NOMO-1 treated with dmso at 0.1 percent for 144 hours (cell line): Measurements from ENCODE around the gene RFX5.

ENCODE experiments used
- DNase-seq: peaks from one replicate; lab custom pipeline; 2025; ENCODE audit not compliant: unreplicated experiment; lab: John Stamatoyannopoulos, UW

The RFX5 gene

DNA sequence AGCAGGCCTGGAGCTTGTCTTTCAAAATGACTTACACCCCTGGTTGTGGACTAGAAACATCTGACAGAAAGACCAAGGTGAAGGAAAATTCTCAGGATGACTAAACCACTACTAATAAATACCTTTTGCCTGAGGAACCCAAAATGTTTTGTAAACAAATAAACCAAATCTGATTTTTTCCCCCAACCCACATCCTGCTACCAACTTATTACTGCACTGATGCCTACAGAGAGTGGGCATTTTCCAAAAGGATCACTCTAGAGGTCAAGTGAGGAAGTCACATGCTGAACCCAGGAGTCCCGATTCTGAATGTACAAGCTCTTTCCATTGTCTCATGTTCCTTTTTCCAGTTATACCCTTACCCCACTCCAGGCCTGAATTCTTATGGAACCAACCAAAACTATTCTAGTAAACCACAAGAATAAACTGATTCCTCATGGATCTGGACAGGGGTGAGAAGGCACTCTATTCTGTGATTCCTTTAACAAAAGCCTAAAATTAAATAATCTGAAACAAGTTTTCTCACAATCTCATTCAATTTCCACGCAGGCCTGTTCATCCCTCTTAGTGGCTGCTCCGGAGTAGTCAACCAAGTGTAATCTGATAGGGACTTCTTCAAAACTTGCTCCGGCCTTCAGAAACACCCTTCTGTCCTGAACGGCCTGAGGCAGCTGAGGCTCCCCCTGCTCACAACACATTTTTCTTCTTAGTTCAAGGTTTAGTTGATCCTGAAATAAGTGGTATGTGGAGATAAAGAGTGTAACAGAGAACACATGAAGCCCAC, 21.2 kb downstream of the RFX5 start:
- no peak for DNase-seq

GRCh38 chr1:151325231-151325630, 21.8 kb downstream of the RFX5 start:
- no peak for DNase-seq

- DNase-seq, result no peak
Observed at GRCh38 chr1:151324390-151324930, 22.6 kb downstream of the RFX5 start.

GRCh38 chr1:151318975-151319374, 28.1 kb downstream of the RFX5 start:
- no peak for DNase-seq

- DNase-seq, result no peak
Observed at GRCh38 chr1:151315565-151316235, 31.4 kb downstream of the RFX5 start.

- no peak for DNase-seq
Observed at GRCh38 chr1:151314137-151314875, 32.7 kb downstream of the RFX5 start.

GRCh38 chr1:151313501-151313900, 33.6 kb downstream of the RFX5 start:
- DNase-seq, result no peak

- DNase-seq, result no peak
Observed at GRCh38 chr1:151312826-151313225, 34.2 kb downstream of the RFX5 start.

DNA sequence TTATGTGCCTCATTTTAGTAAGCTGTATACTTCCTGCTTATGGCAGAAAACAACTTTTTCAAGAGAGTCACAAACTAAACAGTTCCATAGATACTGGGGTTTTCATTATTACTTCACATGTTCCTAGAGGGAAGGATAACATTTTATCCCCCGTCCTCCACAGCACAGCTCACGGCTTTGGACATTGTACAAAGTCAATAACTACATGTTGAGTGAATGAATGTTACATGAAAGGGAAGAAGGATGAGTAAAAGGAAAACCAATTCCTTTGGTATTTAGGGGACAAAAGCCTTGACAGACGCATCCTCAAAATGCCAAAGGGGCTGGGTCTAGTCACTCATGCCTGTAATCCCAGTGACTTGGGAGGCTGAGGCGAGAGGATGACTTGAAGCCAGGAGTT, 34.6 kb downstream of the RFX5 start:
- DNase-seq, result no peak

DNA sequence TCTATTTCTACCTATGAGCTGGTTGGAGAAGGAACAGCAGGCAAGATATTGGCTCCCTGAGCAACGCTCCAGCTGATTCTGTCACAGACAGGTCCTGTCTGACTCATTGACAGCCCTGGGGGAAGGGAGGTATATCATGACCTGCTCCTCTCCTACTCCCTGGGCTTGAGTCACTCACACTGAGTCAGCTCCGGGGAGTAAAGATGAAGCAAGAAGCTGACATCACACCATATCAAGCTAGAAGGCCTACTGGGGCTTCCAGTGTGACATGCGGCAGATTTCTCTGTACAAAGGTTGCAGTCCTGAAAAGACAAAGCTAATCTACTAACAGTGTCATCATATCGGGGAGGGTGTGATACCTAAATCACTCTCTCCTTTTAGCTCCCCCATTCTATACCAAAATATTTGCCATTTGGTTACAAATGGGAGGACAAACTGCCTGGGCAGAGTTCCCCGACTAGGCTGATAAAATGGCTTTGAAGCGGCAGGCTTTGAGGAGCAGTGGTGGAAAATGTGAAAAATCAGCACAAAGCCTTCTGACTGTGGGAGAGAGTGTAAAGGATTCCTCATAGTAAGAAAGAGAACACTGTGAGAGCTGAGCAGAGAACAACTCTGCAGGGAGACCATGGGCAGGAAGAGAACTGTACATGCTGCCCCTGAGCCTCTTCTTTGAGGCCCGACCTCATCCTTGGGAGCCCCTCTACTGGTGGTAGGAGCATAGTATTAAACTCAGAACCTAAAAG, 35.3 kb downstream of the RFX5 start:
- DNase-seq, result peak; percentile 66

GRCh38 chr1:151311011-151311410, 36.0 kb downstream of the RFX5 start:
- DNase-seq, result no peak

DNA sequence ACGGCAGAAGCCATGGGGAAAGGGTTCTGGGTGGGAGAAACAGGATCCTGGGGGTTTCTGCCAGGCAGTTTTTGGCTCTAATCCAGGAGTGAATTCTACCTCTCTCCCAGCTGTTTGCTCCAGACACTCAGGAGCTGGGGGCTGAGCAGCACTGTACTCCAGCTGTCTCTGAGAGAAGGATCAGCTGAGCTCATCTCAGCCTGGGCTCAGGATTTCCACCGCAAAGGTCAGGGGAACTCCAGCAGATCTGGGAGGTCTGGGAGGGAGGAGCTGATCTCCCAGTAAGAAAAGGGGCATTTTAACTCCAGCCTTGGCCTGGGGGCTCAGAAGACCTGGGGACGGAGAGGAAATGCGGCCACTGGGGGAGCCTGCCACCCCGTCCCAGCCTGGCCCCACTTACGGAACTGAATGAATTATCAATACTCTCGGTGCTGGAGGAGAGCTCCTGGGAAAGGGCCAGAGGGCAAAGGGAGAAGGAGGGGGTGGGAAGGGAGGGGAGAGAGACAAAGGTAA, 37.2 kb downstream of the RFX5 start:
- no peak for DNase-seq

DNA sequence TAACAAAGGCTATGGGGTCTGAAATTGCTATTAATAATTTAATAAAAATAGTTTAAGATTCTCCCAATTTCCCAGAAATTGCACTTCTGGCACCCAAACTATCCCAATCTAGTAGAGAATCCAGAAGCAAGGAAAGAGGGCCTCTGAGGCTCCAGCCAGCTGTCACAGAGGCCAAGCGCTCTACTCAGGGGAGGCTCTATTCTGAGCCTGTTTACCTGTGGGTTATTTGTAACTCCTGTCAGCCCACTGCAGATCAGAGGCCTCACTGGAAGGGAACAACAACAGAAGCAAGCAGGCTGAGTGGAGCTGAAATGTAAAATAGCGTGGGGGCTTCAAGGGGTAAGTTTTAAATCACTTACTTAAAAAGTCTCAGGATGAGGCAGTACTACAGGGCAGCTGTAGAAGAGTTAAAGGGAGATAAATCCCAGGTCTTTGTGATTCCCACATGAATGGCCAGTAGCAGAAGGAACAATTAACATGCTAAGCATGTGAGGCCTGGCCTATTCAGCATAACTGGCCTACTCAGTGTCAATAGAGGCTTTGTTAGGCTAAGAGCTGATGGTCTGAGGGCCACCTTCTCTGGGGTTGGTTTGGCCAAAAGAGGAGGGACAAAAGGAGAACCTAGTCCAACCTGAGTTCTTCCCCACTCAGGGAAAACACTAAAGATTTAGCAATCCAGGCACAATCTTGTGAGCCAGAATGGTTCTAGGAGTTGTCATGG, 52.1 kb downstream of the RFX5 start:
- no peak for DNase-seq

DNA sequence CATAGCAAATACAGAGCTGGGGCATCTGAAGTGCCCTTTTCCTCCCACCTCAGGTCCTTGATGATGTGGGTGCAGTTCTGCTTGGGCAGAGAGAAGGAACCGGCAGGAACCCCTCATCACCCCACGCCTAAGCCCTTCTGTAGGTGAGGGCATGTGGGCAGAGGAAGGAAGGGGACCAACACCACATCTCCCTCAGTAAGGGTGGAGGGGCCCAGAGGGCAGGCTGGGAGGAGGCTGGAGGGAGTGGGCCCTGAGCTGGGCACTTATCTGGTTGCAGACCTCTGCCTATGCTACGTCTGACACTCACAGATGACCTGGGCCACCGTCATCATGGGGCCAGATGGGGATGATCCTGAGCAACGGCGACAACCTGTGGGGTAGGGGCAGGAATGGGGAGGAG, 54.0 kb downstream of the RFX5 start:
- no peak for DNase-seq

GRCh38 chr1:151292207-151293030, 54.6 kb downstream of the RFX5 start:
- no peak for DNase-seq

- no peak for DNase-seq
Observed at GRCh38 chr1:151290709-151291303, 56.2 kb downstream of the RFX5 start.
